ENCODE results near the gene DOCK2.

DNA sequence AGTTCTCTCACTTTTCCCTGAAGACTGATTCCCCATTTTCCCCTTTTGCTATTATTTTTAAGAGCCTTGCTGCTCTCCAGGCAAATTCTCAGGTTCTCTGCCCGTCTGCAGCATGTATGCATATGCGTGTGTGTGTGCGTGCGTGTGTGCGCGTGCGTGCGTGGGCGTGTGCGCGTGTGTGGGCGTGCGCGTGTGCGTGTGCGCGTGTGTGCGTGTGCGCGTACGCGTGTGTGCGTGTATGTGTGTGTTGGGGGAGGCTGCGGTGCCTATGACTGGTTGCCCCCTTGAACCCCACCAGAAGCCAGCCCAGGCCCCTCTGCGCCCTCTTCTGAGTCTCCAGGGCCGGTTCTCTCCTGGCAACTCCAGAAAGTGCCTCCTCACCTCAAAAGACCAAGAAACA, 467.6 kb downstream of the DOCK2 start:
- TF ChIP-seq, protein P1, sequence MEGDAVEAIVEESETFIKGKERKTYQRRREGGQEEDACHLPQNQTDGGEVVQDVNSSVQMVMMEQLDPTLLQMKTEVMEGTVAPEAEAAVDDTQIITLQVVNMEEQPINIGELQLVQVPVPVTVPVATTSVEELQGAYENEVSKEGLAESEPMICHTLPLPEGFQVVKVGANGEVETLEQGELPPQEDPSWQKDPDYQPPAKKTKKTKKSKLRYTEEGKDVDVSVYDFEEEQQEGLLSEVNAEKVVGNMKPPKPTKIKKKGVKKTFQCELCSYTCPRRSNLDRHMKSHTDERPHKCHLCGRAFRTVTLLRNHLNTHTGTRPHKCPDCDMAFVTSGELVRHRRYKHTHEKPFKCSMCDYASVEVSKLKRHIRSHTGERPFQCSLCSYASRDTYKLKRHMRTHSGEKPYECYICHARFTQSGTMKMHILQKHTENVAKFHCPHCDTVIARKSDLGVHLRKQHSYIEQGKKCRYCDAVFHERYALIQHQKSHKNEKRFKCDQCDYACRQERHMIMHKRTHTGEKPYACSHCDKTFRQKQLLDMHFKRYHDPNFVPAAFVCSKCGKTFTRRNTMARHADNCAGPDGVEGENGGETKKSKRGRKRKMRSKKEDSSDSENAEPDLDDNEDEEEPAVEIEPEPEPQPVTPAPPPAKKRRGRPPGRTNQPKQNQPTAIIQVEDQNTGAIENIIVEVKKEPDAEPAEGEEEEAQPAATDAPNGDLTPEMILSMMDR (IDR thresholded peaks at IDR 0.05), result no peak
- TF ChIP-seq POLR2A (IDR thresholded peaks at IDR 0.05), result no peak
- TF ChIP-seq EP300 (IDR thresholded peaks at IDR 0.05), result no peak
- TF ChIP-seq POLR2AphosphoS5 (IDR thresholded peaks at IDR 0.05), result no peak
